Lung (tissue), 13 donors: ENCODE data around the gene TTLL13. TPM values are rescaled to one million over a fixed set of nuclear protein-coding genes. Genes with fewer than 3 reads are reported as not detected.

ENCODE experiments used
- ATAC-seq: fragments of 200-7000 bp; cut with Tn5 transposase; one replicate; pipeline ENCODE4 v1.9.1; 2020; ENCODE audit warnings: moderate number of reproducible peaks; ENCODE audit not compliant: insufficient read depth, low FRiP score
- DNase-seq, 3 donors: peaks; one replicate each; pipeline ENCODE4 v3.0.0-alpha.2; 2013 to 2017
- H3K27ac ChIP-seq, 2 donors: one replicate each; pipeline ENCODE4 v1.5.1; 2013; ENCODE audit warnings: mild to moderate bottlenecking in 2 of 2, moderate library complexity in 2 of 2, control low read depth in 1 of 2, inconsistent platforms in 1 of 2, low read depth in 1 of 2, low read length in 1 of 2
- H3K27me3 ChIP-seq, 3 donors: one replicate each; pipeline ENCODE4 v1.5.1; 2013; ENCODE audit warnings: low read length in 2 of 3; ENCODE audit not compliant: control insufficient read depth in 3 of 3, insufficient read depth in 3 of 3
- H3K36me3 ChIP-seq, 4 donors: one replicate each; pipeline ENCODE4 v1.5.1; 2013; ENCODE audit warnings: low read length in 4 of 4, mild to moderate bottlenecking in 1 of 4, moderate library complexity in 1 of 4; ENCODE audit not compliant: control insufficient read depth in 4 of 4, insufficient read depth in 4 of 4
- H3K4me1 ChIP-seq, 5 donors: one replicate each; pipeline ENCODE4 v1.5.1; 2013; ENCODE audit warnings: low read length in 5 of 5, mild to moderate bottlenecking in 2 of 5, moderate library complexity in 1 of 5; ENCODE audit not compliant: control insufficient read depth in 5 of 5, insufficient read depth in 5 of 5
- H3K4me3 ChIP-seq: one replicate; pipeline ENCODE4 v1.5.1; 2013; ENCODE audit warnings: mild to moderate bottlenecking, control low read depth, moderate library complexity
- H3K9ac ChIP-seq, 2 donors: one replicate each; pipeline ENCODE4 v1.5.1; 2013; ENCODE audit warnings: low read length in 2 of 2, control low read depth in 1 of 2; ENCODE audit not compliant: insufficient read depth in 1 of 2
- H3K9me3 ChIP-seq, 4 donors: one replicate each; pipeline ENCODE4 v1.5.1; 2013; ENCODE audit warnings: low read length in 3 of 4, mild to moderate bottlenecking in 1 of 4, moderate library complexity in 1 of 4; ENCODE audit not compliant: control insufficient read depth in 4 of 4, insufficient read depth in 3 of 4
- CTCF ChIP-seq: IDR thresholded peaks from 2 replicates; pipeline ENCODE4 v1.5.1; 2012; ENCODE audit warnings: mild to moderate bottlenecking; ENCODE audit errors: control extremely low read depth, extremely low read depth
- WGBS, 2 donors: extraction: QIAGEN DNeasy Blood & Tissue Kit; methylation state at CpG; one replicate each; pipeline ENCODE4 v1.1.7; 2013; 5-methylcytosine and 5-hydroxymethylcytosine counted together
- polyA plus RNA-seq, 2 donors: library from polyadenylated mRNA; stranded (reverse); fragments of 200-250 nt; gene quantifications; one replicate each; pipeline ENCODE4 v1.2.1, GENCODE V29; 2013
- small RNA-seq: library from RNA; depleted of rRNA; stranded (forward); fragments of <200 nt; gene quantifications from one replicate; pipeline ENCODE3, GENCODE V24; 2014; ENCODE audit warnings: low replicate concordance
- total RNA-seq, 2 donors: library from RNA; depleted of rRNA in 1 of 2; stranded (reverse); fragments of >200 nt in 1 of 2; gene quantifications; one replicate each; pipeline ENCODE4 v1.2.1, GENCODE V29; 2014 to 2021
- donor health status: control.
- donor health status: control.
- donor health status: Bipolar disorder and iron deficiency.
- donor health status: healthy.
- donor health status: DM: yes; HTN: yes; CAD: no.

Gene TTLL13
- total and polyA plus RNA-seq, 4 donors: 0.11 to 1.4 (median 0.23) TPM

- no peak overlapping the region for H3K9ac ChIP-seq
- no peaks in the 10 kb centered on the region for H3K27me3 ChIP-seq
- DNase-seq: no peak
- H3K4me1 ChIP-seq: peaks cover 0 to 16% (median 1%) of the 10 kb centered on the region in 5 donors
- H3K9me3 ChIP-seq: no peaks in the 10 kb centered on the region
- WGBS, 2 donors: 97% methylated on average over 4 of the region's 4 CpGs
- H3K4me3 ChIP-seq: no peak overlapping the region
- no peak for ATAC-seq
- no peak for TF ChIP-seq CTCF
- no peak overlapping the region for H3K27ac ChIP-seq
- no peaks in the 10 kb centered on the region for H3K36me3 ChIP-seq
Observed at GRCh38 chr15:90309020-90309419, 59.7 kb downstream of the TTLL13 start.

Small RNAs within 50 kb of the gene (small RNA-seq; reads per million reads assigned to genes)
- gene AC091167.3: not detected
- not detected for gene RN7SL736P

Other genes with a start within 250 kb of the TTLL13 start
- 10 to 100 TPM; 19.6 to 45.7 TPM for gene ZNF710, start 248.2 kb upstream of the TTLL13 start, total RNA-seq
- gene ZNF710, start 248.2 kb upstream of the TTLL13 start, polyA plus RNA-seq: 10 to 100 TPM; 31.5 to 49.1 TPM
- 10 to 100 TPM; 70.8 to 85.8 TPM for gene IDH2, start 147.1 kb upstream of the TTLL13 start, total RNA-seq
- 10 to 100 TPM; 52.0 to 73.8 TPM for gene IDH2, start 147.1 kb upstream of the TTLL13 start, polyA plus RNA-seq
- 10 to 100 TPM; 59.1 to 87.5 TPM for gene SEMA4B, start 48.2 kb upstream of the TTLL13 start, total RNA-seq
- 10 to 100 TPM; 24.0 to 80.4 TPM for gene SEMA4B, start 48.2 kb upstream of the TTLL13 start, polyA plus RNA-seq
- 100 to 1,000 TPM in 1 of 2 donors, 10 to 100 TPM in 1; 38.2 to 116 TPM for gene CIB1, start 15.6 kb upstream of the TTLL13 start, total RNA-seq
- gene CIB1, start 15.6 kb upstream of the TTLL13 start, polyA plus RNA-seq: 100 to 1,000 TPM; 142 to 189 TPM
- 10 to 100 TPM in 1 of 2 donors, 1 to 10 TPM in 1; 6.0 to 11.0 TPM for gene GDPGP1, start 15.3 kb upstream of the TTLL13 start, total RNA-seq
- gene GDPGP1, start 15.3 kb upstream of the TTLL13 start, polyA plus RNA-seq: 1 to 10 TPM; 3.4 to 4.4 TPM
- 10 to 100 TPM; 85.2 to 89.2 TPM for gene NGRN, start 16.1 kb downstream of the TTLL13 start, total RNA-seq
- gene NGRN, start 16.1 kb downstream of the TTLL13 start, polyA plus RNA-seq: 10 to 100 TPM; 55.2 to 57.3 TPM
- gene ZNF774, start 102.7 kb downstream of the TTLL13 start, total RNA-seq: 1 to 10 TPM; 2.5 to 4.9 TPM
- 1 to 10 TPM; 1.6 to 1.9 TPM for gene ZNF774, start 102.7 kb downstream of the TTLL13 start, polyA plus RNA-seq
- 100 to 1,000 TPM; 217 to 396 TPM for gene IQGAP1, start 138.7 kb downstream of the TTLL13 start, total RNA-seq
- 100 to 1,000 TPM in 1 of 2 donors, 10 to 100 TPM in 1; 83.0 to 160 TPM for gene IQGAP1, start 138.7 kb downstream of the TTLL13 start, polyA plus RNA-seq